Posterior cingulate gyrus (tissue), 11 donors: ENCODE data around the gene PDE4D.

Source experiments
- DNase-seq, 10 donors: peaks; one replicate each; pipeline versions ENCODE4 v3.0.0 to v3.0.0-alpha.2; 2020 to 2021; ENCODE audit warnings: mixed read lengths in 3 of 10
- intact Hi-C: fragments of 100-400 bp; cut with DNase I; formaldehyde crosslinking; loops from one replicate; pipeline ENCODE4 v1.15.1; 2023

The PDE4D gene

DNA sequence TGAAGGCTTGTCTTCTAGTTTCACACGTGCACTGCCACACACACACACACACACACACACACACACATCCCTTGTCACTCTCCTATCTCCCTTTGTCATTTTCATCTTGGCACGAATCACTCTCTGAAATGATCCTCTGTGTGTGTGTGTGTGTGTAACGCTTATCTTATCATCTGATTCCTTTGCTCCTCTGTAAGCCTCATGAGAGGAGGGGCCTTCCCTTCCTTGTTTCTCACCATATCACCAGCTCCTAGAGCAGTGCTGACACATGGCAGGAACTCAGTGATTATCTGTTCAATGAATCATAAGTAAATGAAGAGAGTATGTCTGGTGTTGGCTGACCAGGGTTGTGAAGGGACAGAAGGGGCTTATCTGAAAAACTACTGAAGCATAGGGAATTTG lies 53.3 kb downstream of the PDE4D start:
- no peak for DNase-seq
- intact Hi-C loops = no loop called here

DNA sequence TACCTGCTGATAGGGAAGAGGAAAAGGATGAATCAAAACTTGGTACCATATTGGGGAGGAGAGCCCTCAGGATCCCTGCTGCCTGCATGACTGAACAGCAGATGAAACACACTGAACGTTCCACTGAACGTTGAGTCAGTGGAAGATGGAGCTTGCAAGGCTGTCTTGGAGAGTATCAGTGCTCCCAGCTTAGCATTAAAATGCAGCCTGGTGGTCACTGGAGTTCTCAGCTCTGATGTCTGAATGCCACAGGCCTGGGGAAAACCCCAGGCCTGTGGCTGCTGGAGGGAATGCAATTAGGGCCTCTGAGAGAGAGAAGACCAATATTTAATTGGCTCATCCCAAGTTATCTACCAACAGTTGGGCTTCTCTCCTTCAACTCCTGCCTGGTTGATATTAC lies 54.5 kb downstream of the PDE4D start:
- intact Hi-C loops = no loop called here
- no peak for DNase-seq

DNA sequence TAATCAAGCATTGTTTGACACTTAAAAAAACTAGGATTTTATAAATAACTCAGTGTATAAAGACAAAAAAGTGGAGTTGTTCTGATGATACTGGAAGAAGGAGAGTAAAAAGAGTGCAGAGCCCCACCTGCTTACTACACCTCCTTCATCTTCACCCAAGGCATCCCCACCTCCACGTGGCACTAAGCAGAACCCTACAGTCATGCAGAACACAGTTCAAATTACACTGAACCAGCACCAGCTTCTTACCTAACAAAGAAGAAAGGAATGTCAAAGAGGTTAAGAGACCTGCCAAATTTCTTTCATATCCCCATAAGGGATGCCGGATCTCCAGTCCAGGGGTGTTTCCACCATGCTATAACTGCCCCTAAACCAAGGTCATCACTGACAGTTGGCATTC lies 55.5 kb downstream of the PDE4D start:
- intact Hi-C loops = no loop called here

DNA sequence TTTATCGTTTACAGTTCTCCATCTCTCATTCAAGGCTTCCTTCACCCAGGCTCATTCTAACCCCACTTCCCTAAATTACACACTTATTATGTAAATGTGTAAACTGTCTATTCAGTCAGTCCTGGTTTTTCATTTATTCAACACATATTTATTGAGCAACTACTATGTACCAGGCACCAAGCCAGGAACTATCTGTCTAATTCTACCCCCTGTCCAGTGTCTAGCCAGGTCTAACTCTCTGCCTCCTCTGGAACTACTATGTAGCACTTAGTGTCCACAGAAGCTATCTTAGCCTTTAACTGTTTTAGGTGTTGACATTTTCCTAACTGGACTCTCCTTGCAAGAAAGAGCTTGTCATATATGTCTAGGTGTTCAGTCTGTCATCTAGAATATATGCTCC lies 56.5 kb downstream of the PDE4D start:
- intact Hi-C loops = no loop called here
- DNase-seq = no peak

More for the DNA sequence above, 55.5 kb downstream of the PDE4D start:
- DNase-seq = no peak

DNA sequence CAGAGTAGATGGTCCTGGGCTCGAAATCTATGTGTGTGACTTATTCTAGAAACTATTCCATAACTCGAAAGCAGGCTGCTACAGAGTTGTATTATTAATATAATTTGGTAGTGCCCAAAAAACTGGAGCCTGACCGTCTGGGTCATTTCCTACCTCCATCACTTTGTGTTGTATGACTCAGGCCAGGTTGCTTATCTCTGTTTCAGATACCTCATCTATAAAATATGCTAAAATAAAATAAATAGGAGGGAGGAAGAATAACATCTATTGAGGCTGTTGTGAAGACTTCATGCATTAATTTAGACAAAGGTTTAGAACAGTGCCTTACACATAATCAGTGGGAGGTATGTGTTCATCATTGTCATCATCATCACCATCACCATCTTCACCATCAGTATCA lies 57.7 kb downstream of the PDE4D start:
- intact Hi-C loops = no loop called here
- no peak for DNase-seq

DNA sequence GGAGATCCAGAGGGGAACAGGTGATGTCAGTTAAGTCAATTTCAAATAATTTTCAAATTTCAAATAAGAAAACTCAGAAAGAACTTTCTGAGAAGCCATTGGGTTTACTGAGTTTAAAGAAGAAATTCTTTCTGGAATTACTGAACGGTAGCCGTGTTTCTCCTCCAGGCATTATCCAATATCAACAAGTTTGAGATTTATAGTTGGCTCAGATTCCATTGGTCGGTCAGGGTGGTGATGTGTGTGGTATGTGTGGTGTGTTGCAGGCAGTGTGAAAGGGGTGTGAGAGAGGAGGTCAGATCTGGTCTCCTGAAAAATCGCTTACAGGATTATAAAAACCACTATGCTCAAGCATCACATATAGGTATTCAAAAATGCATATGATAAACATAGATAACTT lies 60.1 kb downstream of the PDE4D start:
- DNase-seq = no peak
- intact Hi-C loops = no loop called here

DNA sequence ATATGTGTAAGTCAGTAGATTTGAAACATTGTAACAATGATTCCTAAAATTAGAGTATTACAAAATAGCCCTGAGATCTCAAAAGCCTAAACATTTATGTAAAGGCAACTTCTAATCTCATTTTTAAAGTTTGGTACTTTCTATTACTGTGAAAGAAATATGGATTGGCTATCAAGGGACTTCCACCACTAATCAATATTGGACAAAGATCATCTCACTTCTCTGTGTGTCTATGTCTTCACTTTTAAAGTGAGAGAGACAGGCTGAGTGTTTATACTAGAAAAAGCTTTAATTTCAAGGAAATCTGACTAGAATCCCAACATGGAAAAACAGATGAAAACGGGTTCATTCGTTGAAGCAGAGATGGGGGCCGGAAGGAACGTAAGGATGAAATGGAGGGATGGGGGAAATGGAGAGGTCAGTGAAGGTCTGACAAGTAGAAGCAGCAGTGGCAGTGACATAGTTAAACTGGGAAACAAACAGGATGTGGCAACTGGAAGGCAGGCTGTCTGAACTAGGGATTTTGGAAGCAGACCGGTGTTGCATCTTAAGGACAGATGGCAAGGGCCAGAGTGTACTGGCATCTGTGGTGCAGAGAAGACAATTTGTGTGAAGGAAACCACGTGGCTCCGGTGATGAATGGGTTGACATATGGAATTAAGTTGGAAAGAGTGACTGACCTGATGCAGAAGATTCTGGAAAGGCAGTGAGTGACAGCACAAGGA lies 60.8 kb downstream of the PDE4D start:
- intact Hi-C loops = no loop called here
- DNase-seq = no peak

DNA sequence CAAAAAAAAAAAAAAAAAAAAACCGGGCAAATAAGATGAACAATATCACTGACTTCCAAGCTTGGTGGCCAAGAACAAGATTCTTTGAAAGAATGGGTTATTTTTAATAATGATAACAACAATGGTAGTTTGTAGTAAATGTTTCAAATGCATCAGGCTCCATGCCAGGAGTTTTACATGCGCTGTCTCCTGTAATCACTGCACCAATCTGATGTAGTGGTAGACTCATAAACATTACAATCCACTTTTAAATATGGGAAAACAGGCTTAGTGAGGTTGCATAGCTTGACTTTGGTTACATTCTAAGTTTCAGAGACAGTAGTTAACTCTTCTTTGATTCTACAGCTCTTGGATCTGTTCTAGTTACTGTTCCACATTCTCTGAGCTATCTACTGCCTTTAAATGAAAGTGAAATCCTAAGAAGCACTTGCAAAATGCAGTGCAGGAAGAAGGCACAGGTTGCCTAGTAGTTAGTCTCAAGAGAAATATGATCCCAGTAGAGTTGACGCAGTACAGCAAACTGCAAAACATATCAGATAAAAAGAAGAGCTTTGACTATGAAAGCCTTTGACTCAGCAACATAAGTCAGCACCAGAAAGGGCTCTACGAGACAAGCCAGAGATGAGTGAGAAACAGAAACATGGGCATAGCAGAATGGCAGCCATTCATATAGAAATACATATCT lies 62.1 kb downstream of the PDE4D start:
- intact Hi-C loops = no loop called here

DNA sequence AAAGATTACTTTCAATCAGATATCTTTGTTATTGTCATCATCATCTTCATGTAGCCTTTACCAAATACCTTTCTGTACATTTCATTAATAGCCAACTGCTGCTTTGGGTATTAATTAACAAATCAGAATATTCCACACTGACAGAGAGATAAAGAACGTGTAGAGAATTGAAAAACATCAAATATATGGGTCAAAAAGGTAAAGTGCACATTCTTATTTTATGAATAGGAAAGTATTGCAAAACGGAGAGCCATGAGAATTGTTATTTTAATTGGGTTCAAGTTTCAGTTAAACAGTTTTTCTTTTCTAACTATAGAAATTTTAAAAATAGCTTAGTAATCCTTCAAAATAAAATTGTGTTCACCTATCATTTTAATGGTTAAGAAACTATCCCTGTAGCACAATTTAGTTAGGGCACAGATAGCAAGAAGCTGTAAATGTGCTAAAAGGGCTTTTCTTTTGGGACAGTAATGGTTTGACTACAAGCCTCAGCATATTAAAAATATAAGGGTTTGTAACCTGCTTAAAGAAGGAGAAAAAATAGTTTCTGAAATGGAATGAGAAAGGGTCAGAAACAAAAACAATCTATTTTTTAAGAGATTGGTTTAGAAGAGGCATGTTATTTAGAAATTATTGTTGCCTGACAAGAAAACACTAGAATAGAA lies 62.9 kb downstream of the PDE4D start:
- intact Hi-C loops = no loop called here
- DNase-seq = no peak

More for the DNA sequence above, 62.1 kb downstream of the PDE4D start:
- no peak for DNase-seq

DNA sequence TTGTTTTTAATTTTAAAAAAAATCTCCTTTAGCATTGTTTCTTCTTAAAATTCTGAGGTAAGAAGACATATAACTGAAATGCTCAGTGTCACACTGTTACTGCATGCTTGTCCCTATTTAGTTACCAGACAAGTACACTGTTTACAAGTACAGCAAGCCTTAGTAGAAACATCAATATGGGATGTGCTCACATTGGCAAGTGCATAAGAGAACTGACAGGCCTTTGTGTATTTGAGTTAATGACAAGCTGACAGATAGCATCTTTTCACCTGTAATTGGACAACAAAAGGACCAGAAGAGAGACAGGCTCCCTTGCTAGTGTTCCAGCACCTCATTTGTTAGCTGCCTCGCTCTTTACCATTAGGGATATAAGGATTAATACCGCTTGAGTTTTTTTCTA lies 63.6 kb downstream of the PDE4D start:
- DNase-seq = no peak
- intact Hi-C loops = no loop called here

DNA sequence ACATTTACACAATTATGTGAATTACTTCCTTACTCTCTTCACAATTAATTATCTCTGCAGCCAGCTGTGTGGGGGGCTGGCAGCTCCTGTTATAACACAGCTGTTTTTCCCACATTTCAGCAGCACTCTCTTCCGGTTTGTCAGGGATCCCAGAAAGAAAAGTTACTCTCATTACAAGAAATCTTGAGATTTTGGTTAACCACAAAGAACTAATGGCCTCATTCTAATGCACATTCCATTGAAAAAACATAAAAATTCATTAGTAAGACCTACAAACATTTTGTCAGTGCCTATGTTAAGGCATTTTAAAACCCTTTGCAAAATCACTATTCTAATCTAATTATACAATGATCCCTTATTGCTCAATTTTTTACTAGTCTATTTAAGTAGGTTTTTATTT lies 64.1 kb downstream of the PDE4D start:
- intact Hi-C loops = no loop called here
- DNase-seq = no peak

DNA sequence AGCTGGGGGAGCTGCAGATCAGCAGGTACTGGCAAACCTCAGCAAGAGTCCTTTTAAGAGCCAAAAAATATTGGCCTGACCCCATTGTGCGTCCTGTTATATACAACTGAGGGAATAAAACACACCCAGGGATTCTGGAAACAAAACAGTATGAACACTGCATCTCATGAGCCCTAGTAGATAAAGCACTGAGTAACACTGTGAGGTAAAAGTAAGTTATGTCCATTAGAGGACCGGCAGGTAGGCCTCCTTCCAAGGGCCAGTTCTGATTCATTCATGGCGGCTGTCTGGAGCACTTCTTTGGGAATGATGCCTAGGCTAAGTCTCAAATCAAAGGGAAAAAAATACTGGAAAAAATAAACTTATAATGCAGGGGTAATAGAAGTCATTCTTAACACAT lies 64.9 kb downstream of the PDE4D start:
- intact Hi-C loops = no loop called here
- no peak for DNase-seq

DNA sequence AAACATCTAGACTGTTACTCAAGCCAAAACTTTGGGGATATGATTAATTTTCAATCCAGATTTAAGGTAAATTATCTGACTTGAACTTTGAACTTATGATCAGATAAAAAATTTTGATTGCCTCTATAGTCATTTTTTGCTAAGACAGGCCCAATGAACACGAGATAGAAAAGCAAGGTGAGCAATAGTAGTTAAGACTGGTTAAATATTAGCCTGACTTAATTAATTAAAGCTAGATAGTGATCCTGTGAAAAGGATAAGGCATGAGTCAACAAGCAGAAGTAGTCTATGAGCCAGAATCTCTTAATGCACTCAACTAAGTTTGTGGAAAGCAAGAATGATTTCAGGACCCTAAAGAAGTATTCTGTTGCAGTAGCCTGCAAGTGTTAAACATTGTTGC lies 66.5 kb downstream of the PDE4D start:
- intact Hi-C loops = no loop called here
- no peak for DNase-seq

DNA sequence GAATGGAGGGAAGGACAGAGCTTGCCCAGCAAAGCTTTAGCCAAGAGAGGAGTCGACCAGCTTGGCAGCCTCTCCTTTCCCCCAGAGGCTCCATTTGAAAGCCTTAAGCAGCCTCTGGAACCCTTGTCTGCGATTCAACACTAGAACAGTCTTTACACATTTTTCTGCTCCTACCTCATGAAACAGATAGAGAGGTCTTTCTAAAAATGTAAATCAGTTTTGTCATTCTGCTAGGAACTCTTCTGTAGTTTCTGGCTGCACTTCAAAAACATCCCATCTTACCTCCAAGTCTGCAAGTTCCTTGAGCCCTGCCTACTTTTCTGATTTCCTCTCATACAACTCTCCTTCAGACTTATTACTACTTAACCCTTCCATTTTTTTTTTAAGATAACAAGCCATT lies 70.1 kb downstream of the PDE4D start:
- no peak for DNase-seq
- intact Hi-C loops = no loop called here

DNA sequence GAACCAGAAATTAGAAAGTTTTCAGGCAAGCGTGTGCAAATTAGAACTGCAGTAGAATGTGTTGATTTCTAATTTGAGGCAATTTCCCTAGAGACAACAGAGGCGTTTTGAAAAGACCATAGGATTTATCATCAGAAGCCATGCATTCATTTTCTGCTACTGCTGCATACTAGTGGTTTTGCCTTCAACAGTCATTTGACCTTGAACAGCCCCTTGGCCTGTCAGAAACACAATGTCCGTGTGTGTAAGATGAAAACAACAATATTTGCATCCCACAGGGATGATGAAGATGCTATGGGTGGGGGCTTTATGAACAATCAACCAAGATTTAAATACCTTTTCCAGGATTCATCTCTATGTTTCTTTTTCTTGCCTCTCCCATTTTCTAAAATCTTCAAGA lies 73.7 kb downstream of the PDE4D start:
- intact Hi-C loops = no loop called here
- DNase-seq = no peak

DNA sequence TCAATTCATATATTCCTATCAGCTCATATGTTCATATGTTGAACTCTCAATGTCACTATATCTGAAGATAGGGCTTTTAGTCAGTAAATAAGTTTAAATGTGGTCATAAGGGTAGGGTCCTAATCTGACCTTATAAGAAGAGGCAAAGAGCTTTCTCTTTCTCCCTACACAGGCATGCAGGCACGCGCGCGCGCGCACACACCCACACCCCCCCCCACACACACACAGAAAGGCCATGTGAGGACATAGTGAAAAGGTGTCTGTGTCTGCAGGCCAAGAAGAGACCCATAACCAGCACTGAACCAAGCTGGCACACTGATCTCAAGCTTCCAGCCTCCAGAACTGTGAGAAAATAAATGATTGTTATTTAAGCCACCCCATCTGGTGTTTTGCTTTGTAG lies 76.0 kb downstream of the PDE4D start:
- intact Hi-C loops = no loop called here
- DNase-seq = no peak

DNA sequence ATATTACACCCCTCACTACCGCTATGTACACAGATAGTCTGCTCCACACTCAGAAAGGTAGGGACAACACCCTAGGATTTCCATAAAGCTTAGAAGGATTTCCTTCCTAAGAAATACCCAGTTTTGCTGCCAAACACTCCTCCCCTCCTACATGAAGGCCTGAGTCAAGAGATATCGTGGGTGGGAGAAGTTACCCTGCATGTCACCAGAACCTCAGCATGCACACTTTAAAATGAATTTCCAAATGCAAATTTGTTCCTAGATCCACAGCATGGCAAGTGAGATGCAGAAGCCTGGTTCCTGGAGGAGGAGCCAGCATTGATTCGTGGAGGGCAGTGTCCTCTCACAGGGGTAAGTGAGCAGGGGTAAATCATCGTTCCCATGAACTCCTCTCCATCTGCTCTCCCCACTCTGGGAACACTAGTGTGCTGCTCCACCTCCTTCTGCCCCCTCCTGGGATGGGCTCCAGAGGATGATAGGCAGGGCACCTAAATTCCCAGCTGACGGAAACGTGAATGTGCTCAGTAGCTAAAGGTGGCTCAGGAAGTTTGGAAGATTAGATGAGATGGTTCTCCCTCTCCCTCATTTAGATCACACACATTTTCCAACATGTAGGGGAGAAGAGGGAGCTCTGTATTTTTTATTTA lies 76.7 kb downstream of the PDE4D start:
- intact Hi-C loops = no loop called here
- DNase-seq = peak in 1 of 10 donors; percentile 7

DNA sequence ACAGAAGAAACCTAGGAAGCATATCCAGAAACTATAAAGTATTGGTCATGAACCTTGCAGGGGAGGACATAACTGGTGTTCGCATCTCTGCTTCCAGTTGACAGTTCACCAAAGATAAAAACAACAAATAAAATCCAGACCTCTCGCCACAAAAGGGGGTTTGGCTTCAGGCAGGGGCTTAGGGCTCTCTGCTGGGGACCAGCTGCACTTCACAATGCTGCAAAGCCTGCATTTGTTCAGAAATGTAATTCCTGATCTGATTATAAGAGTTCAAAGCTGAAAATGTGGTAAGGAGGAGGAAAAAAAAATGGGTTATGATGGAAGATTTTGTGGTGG lies 79.0 kb downstream of the PDE4D start:
- intact Hi-C loops = loop anchor here (5.0 kb wide), 2 partner anchors 473 to 833 kb away; no protein-coding TSS in a partner anchor
- DNase-seq = no peak

DNA sequence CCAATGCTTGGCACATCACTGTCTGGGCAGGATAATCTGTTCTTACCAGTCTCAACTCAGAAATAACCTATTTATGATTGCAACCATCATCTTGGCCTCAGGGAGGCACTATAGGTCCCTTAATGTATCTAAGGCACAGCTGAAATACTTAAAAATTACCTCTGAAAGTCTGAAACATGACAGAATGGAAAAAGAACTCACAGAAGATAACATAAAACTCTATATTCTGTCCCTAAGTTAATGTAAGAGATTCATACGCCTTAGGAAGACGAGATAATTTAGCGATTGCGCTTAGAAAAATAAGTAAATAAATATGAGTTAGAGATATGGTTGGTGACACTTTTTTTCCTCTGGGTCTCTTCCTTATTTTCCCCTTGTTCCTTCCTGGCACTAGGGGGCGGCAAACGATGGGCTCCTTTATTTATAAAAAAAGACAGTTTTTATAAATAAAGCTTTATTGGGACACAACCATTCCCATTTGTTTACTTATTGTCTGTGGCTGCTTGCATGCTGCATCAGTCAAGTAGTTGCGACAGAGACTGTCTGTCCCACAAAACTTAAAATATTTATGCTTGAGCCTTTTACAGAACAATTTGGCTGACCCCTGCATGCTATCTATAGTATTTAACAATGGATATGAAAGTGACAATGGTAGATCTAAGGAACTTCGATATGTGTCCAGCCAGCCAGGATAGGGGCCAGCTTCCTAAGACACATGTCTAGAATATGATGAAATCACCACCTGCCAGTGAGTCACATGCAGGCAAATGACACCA lies 79.6 kb downstream of the PDE4D start:
- DNase-seq = no peak
- intact Hi-C loops = loop anchor here (5.0 kb wide), 2 partner anchors 473 to 833 kb away; no protein-coding TSS in a partner anchor

DNA sequence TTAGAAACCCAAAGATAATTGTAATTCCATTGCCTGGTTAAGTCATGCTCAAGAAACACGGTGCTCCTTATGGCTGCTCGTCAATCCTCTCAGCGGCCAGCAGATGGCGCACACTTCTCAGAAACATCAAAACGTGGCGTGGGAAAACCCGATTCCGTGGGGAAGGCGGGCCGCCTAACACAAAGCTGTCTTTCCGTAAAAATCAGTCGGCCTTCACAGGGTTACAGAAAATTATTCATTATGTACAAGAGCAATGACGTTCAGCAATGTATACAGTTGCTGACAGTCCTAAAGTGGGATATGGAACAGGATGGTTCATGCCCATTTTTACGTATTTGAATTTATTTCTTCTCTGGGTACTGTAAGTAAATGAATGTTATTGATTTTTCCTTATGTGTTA lies 83.5 kb downstream of the PDE4D start:
- DNase-seq = peak; percentile 69 to 97 (median 80)

More for the DNA sequence above, 83.5 kb downstream of the PDE4D start:
- intact Hi-C loops = loop anchor here (2.0 to 5.0 kb wide), 4 partner anchors 477 to 859 kb away; no protein-coding TSS in a partner anchor
